GM12878 (cell line): ENCODE data around the gene MPZL3. TPM values are rescaled to one million over a fixed set of nuclear protein-coding genes. Genes with fewer than 3 reads are reported as not detected.

ENCODE experiments used
- BCL11A ChIP-seq: IDR thresholded peaks from 2 replicates; pipeline ENCODE4 v1.6.1; 2011; ENCODE audit warnings: low read depth, low read length
- IRF5 ChIP-seq: fragments of 450-650 bp; IDR thresholded peaks from 2 replicates; pipeline ENCODE4 v1.6.1; 2017; ENCODE audit warnings: borderline replicate concordance
- KAT2A ChIP-seq: conservative IDR thresholded peaks from 2 replicates; pipeline ENCODE4 v1.6.1; 2011; ENCODE audit warnings: low read depth, low read length; ENCODE audit not compliant: control insufficient read depth
- RELB ChIP-seq: fragments of 450-650 bp; IDR thresholded peaks from 2 replicates; pipeline ENCODE4 v1.6.1; 2017; ENCODE audit warnings: low read depth, mild to moderate bottlenecking, moderate library complexity
- polyA plus RNA-seq, 11 experiments: library from polyadenylated mRNA; depleted of rRNA in 4 of 11; unstranded in 6 of 11; stranded (reverse) in 5 of 11; fragments of >200 nt; fragmentation: Nextera tagmentation in 4 of 11; fragmentation: Illumina TruSeq in 1 of 11; extraction: Ambion mirVana in 4 of 11; extraction: Trizol in 1 of 11; gene quantifications; 1 replicate in 1 of 11; 2 replicates in 10 of 11; pipeline versions ENCODE4 v1.2.1 to v1.2.3, GENCODE V29; 2011 to 2016; ENCODE audit warnings: inconsistent platforms in 2 of 11, missing spikeins in 2 of 11, low read depth in 1 of 11
- total RNA-seq, 4 experiments: library from RNA; depleted of rRNA in 3 of 4; stranded (reverse); fragments of >200 nt in 3 of 4; fragmentation: Illumina TruSeq in 1 of 4; extraction: Trizol in 1 of 4; gene quantifications; 2 replicates each; pipeline versions ENCODE4 v1.2.1 to v1.2.3, GENCODE V29; 2013 to 2021
- TF ChIP-seq, protein P1 (sequence below): fragments of 450-650 bp; formaldehyde crosslinking; IDR thresholded peaks from 2 replicates; pipeline ENCODE4 v1.5.0; 2022; ENCODE audit warnings: mild to moderate bottlenecking, missing genetic modification characterization

Gene MPZL3
- total and polyA plus RNA-seq, 10 of the 15 experiments (the other 5 are each of a cell fraction or from before 2014, with no cell fraction given) = 2.1 to 7.5 (median 6.2) TPM

DNA sequence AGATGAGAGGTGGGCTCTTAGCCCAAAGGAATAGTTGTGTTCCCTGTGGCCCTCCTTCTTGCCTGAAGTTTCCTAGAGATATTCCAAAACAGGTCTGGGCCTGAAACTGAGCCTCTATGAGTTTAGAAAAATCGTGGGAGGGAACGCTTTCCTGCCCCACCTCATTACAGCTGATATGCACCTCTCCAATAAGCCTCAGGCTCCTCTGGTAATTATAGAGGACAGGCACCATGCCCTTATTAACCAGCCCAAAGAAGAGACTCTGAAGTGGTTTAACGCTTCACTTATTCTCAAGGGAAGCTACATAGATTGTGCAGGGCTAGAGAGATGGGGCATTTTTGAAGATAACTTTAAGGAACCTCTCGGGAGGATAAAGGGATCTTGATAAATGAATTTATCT is 15.3 kb upstream of the MPZL3 start (continued):
- TF ChIP-seq, protein P1, sequence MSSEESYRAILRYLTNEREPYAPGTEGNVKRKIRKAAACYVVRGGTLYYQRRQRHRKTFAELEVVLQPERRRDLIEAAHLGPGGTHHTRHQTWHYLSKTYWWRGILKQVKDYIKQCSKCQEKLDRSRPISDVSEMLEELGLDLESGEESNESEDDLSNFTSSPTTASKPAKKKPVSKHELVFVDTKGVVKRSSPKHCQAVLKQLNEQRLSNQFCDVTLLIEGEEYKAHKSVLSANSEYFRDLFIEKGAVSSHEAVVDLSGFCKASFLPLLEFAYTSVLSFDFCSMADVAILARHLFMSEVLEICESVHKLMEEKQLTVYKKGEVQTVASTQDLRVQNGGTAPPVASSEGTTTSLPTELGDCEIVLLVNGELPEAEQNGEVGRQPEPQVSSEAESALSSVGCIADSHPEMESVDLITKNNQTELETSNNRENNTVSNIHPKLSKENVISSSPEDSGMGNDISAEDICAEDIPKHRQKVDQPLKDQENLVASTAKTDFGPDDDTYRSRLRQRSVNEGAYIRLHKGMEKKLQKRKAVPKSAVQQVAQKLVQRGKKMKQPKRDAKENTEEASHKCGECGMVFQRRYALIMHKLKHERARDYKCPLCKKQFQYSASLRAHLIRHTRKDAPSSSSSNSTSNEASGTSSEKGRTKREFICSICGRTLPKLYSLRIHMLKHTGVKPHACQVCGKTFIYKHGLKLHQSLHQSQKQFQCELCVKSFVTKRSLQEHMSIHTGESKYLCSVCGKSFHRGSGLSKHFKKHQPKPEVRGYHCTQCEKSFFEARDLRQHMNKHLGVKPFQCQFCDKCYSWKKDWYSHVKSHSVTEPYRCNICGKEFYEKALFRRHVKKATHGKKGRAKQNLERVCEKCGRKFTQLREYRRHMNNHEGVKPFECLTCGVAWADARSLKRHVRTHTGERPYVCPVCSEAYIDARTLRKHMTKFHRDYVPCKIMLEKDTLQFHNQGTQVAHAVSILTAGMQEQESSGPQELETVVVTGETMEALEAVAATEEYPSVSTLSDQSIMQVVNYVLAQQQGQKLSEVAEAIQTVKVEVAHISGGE (CRISPR knock-in tag) = no peak
- TF ChIP-seq BCL11A = no peak
- no peak for TF ChIP-seq IRF5
- TF ChIP-seq RELB = no peak
- TF ChIP-seq KAT2A = no peak
